HEK293T (cell line): ENCODE results near the gene STYXL1.

Experiments
- BHLHE40 ChIP-seq: fragments of 450-650 bp; IDR thresholded peaks from 2 replicates; pipeline ENCODE4 v1.6.1; 2016; ENCODE audit warnings: mild to moderate bottlenecking, moderate library complexity, borderline replicate concordance
- ELF4 ChIP-seq: fragments of 450-650 bp; IDR thresholded peaks from 2 replicates; pipeline ENCODE4 v1.6.1; 2017; ENCODE audit warnings: antibody characterized with exemption
- FOXA1 ChIP-seq: fragments of 450-650 bp; IDR thresholded peaks from 2 replicates; pipeline ENCODE4 v1.6.1; 2016; ENCODE audit warnings: mild to moderate bottlenecking
- FOXM1 ChIP-seq: fragments of 450-650 bp; IDR thresholded peaks from 2 replicates; pipeline ENCODE4 v1.6.1; 2017; ENCODE audit warnings: mild to moderate bottlenecking, borderline replicate concordance
- HDGF ChIP-seq: fragments of 450-650 bp; IDR thresholded peaks from 2 replicates; pipeline ENCODE4 v1.6.1; 2017; ENCODE audit warnings: antibody characterized with exemption, borderline replicate concordance
- NFRKB ChIP-seq: fragments of 450-650 bp; IDR thresholded peaks from 2 replicates; pipeline ENCODE4 v1.6.1; 2016; ENCODE audit warnings: mild to moderate bottlenecking, moderate library complexity
- SP1 ChIP-seq: fragments of 450-650 bp; IDR thresholded peaks from 2 replicates; pipeline ENCODE4 v1.6.1; 2017
- SUZ12 ChIP-seq: fragments of 450-650 bp; IDR thresholded peaks from 2 replicates; pipeline ENCODE4 v1.6.1; 2016; ENCODE audit warnings: mild to moderate bottlenecking
- TARDBP ChIP-seq: fragments of 450-650 bp; IDR thresholded peaks from 2 replicates; pipeline ENCODE4 v1.6.1; 2016
- TF ChIP-seq, protein P1 (sequence below): fragments of 450-650 bp; IDR thresholded peaks from 2 replicates; pipeline ENCODE4 v1.6.1; 2016

DNA sequence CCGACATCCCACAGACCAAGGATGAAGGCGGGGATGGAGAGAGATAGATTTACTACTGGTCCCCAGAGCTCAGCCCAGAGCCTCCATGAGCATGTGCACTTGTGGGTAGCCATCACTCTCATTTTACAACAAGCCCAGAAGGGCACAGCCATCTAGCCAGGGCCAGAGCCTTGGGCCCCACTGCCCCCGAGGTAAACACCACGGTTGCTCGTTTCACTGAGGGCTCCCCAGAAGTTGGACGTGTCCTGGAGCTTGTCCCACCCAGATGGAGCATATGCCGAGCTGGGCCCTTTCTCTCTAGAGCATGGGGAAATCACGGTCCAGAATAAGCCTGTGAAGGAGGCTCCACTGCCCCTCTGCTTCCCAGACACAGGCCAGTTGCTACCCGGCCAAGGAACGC lies 44.4 kb downstream of the STYXL1 start:
- TF ChIP-seq SP1 (no peak), FOXM1 (no peak), FOXA1 (no peak), NFRKB (no peak), BHLHE40 (no peak), HDGF (no peak), SUZ12 (no peak), TARDBP (no peak), ELF4 (no peak)
- TF ChIP-seq, protein P1, sequence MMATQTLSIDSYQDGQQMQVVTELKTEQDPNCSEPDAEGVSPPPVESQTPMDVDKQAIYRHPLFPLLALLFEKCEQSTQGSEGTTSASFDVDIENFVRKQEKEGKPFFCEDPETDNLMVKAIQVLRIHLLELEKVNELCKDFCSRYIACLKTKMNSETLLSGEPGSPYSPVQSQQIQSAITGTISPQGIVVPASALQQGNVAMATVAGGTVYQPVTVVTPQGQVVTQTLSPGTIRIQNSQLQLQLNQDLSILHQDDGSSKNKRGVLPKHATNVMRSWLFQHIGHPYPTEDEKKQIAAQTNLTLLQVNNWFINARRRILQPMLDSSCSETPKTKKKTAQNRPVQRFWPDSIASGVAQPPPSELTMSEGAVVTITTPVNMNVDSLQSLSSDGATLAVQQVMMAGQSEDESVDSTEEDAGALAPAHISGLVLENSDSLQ, result no peak
